AG09319 (cell line): ENCODE data around the gene TLR1.
"Not testable (repeated sequence)": the region's sequence is repeated elsewhere in the genome, so short reads cannot be mapped to it uniquely, and the experiment has no call there.

ENCODE experiments used
- DNase-seq: peaks from one replicate; pipeline ENCODE4 v3.0.0-alpha.2; 2010; ENCODE audit warnings: low read depth; ENCODE audit errors: extremely low read depth
- CTCF ChIP-seq: IDR thresholded peaks from 2 replicates; pipeline ENCODE4 v1.5.1; 2011; ENCODE audit warnings: low read depth, mild to moderate bottlenecking, inconsistent platforms, low read length, moderate library complexity

TLR1 gene

GRCh38 chr4:38781854-38782261, 22.7 kb downstream of the TLR1 start:
- no peak for TF ChIP-seq CTCF
- no peak for DNase-seq

GRCh38 chr4:38780833-38781484, 23.6 kb downstream of the TLR1 start:
- no peak for TF ChIP-seq CTCF
- no peak for DNase-seq

- TF ChIP-seq CTCF = no peak
- no peak for DNase-seq
Observed at GRCh38 chr4:38779790-38780189, 24.8 kb downstream of the TLR1 start.

GRCh38 chr4:38777925-38778324, 26.7 kb downstream of the TLR1 start:
- not testable (repeated sequence) for DNase-seq

- TF ChIP-seq CTCF = no peak
- DNase-seq = no peak
Observed at GRCh38 chr4:38775326-38775725, 29.3 kb downstream of the TLR1 start.

- no peak for DNase-seq
- no peak for TF ChIP-seq CTCF
Observed at GRCh38 chr4:38774181-38774955, 30.2 kb downstream of the TLR1 start.

- DNase-seq = not testable (repeated sequence)
Observed at GRCh38 chr4:38770281-38770680, 34.3 kb downstream of the TLR1 start.

GRCh38 chr4:38769857-38770256, 34.7 kb downstream of the TLR1 start:
- no peak for DNase-seq
- TF ChIP-seq CTCF = no peak
